Measurements from ENCODE around the gene SOBP. TPM values are rescaled to one million over a fixed set of nuclear protein-coding genes. Genes with fewer than 3 reads are reported as not detected.

SOBP gene
- total and polyA plus RNA-seq, 7 experiments from 2014 or later = 0.08 to 0.15 TPM; not detected in 5

DNA sequence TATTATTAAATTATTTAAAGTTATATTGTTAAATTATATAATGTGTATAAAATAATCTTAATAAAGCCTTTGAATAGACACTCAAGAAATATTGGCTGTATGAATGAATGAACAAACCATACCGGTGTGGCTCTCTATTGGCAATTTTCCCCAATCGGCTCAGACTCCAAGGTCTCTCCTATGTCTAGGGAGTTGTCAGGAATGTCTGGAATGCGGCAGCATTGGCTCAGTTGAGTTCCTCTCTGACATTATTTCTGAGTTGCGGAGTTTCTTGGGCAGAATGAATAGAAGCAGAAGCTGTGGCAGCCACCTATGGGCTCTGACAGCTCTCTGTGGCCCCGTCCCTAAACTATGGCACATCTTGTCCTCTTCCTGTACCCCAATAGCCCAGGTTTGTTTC is 111.0 kb downstream of the SOBP start:
- H3K4me1 Mint-ChIP-seq = no peaks in the 10 kb centered on the region
- no peaks in the 10 kb centered on the region for H3K36me3 Mint-ChIP-seq
- ChIA-PET CTCF (interaction anchor here (0.6 kb wide), 1 partner anchor 16 kb away, joined by 3 read pairs; no protein-coding TSS in a partner anchor), POLR2A (interaction anchor here (0.6 kb wide), 1 partner anchor 13 kb away, joined by 5 read pairs; no protein-coding TSS in a partner anchor)
- ATAC-seq (no peak), DNase-seq (no peak)
- H3K4me1 ChIP-seq (ENCODE audit: control insufficient read depth in 2 of 2, insufficient read depth in 2 of 2, low read length in 2 of 2) = no peaks in the 10 kb centered on the region
- no peak overlapping the region for H3K4me3 ChIP-seq (ENCODE audit: low read length)
- no peaks in the 10 kb centered on the region for H3K9me3 ChIP-seq (ENCODE audit: control insufficient read depth in 2 of 3, low read length in 3 of 3)
- H3K36me3 ChIP-seq (ENCODE audit: control insufficient read depth in 2 of 3, insufficient read depth in 3 of 3, low read length in 3 of 3) = no peaks in the 10 kb centered on the region
- no peaks in the 10 kb centered on the region for H3K27me3 ChIP-seq (ENCODE audit: control insufficient read depth in 2 of 2, insufficient read depth in 2 of 2, low read length in 2 of 2)
- intact Hi-C loops (cut with micrococcal nuclease) = no loop called here
- no peak overlapping the region for H3K27ac ChIP-seq (ENCODE audit: low read depth, low read length)
- peaks cover 6 to 50% (median 14%) of the 10 kb centered on the region in 5 donors for H3K27me3 Mint-ChIP-seq
- no peak overlapping the region for H3K27ac Mint-ChIP-seq
- H3K4me3 Mint-ChIP-seq = no peak overlapping the region
- H3K9me3 Mint-ChIP-seq = no peaks in the 10 kb centered on the region

DNA sequence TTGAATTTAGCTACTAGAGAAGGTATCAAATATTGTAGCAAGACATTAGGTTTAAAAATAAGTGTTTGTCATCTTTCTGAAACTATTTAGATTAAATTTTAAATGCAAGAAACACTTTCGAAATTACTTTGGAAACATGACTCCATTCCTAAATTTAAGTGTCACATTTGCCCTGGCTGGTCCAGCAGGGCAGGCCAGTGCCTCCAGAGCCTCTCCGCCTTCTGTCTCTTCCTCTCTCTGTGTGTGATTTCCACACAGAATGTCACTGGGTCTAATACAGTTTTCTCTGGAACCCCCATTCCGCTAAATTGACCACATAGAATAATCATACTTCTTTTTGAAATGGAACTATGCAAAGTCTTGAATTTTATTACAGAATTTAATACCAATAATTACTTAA is 111.5 kb downstream of the SOBP start:
- Mint-ChIP-seq H3K36me3 (no peaks in the 10 kb centered on the region), H3K4me1 (no peaks in the 10 kb centered on the region), H3K4me3 (no peak overlapping the region), H3K9me3 (no peaks in the 10 kb centered on the region), H3K27me3 (peaks cover 6 to 46% (median 14%) of the 10 kb centered on the region in 5 donors), H3K27ac (no peak overlapping the region)
- DNase-seq = no peak
- ChIA-PET POLR2A (interaction anchor here (0.6 kb wide), 1 partner anchor 13 kb away, joined by 5 read pairs; no protein-coding TSS in a partner anchor), CTCF (no interaction called here)
- H3K4me3 ChIP-seq (ENCODE audit: low read length) = no peak overlapping the region
- no peaks in the 10 kb centered on the region for H3K9me3 ChIP-seq (ENCODE audit: control insufficient read depth in 2 of 3, low read length in 3 of 3)
- no peak for ATAC-seq
- no peaks in the 10 kb centered on the region for H3K27me3 ChIP-seq (ENCODE audit: control insufficient read depth in 2 of 2, insufficient read depth in 2 of 2, low read length in 2 of 2)
- intact Hi-C loops (cut with micrococcal nuclease) = no loop called here
- H3K27ac ChIP-seq (ENCODE audit: low read depth, low read length) = no peak overlapping the region
- H3K4me1 ChIP-seq (ENCODE audit: control insufficient read depth in 2 of 2, insufficient read depth in 2 of 2, low read length in 2 of 2) = no peaks in the 10 kb centered on the region
- no peaks in the 10 kb centered on the region for H3K36me3 ChIP-seq (ENCODE audit: control insufficient read depth in 2 of 3, insufficient read depth in 3 of 3, low read length in 3 of 3)

DNA sequence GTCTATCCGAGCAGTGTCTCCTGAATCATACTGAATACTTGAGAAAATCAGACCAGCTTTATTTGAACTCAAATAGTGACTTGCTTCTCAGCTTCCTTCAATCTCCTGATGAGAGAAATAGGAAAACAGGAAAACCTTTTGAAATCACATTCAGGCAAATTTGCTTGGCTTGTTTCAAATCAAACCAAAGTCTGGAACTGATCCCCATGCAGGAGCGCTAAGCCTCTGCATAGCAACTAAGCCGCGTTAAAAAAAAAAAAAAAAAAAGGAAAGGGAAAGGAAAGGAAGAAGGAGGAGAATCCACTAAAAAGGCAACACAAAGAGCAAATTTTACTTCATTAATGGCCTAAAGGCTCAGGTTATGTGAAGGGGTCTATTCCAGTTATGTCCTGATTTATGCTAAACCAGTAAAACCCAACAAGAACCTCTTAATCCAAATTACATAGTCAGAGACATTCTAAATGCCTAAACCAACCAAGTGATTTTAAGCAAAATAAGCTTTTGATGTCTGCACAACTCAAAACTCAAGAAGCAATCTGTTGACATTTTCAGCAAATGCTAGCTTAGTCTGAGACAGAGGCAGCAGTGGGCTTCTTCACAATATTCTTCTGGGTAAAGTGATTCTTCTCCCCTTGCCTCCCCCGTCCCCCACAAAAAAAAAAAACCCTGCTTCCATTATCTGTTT is 112.5 kb downstream of the SOBP start:
- CTCF ChIA-PET = interaction anchor here (0.7 kb wide), 1 partner anchor 1585 kb away, joined by 5 read pairs; no protein-coding TSS in a partner anchor
- intact Hi-C loops (cut with micrococcal nuclease) = no loop called here
- Mint-ChIP-seq H3K4me3 (no peak overlapping the region), H3K9me3 (no peaks in the 10 kb centered on the region), H3K4me1 (no peaks in the 10 kb centered on the region), H3K36me3 (no peaks in the 10 kb centered on the region), H3K27me3 (peaks cover 6 to 41% (median 10%) of the 10 kb centered on the region in 5 donors), H3K27ac (no peak overlapping the region)
- H3K4me3 ChIP-seq (ENCODE audit: low read length) = no peak overlapping the region
- no peak overlapping the region for H3K27ac ChIP-seq (ENCODE audit: low read depth, low read length)
- POLR2A ChIA-PET = no interaction called here
- no peaks in the 10 kb centered on the region for H3K9me3 ChIP-seq (ENCODE audit: control insufficient read depth in 2 of 3, low read length in 3 of 3)
- no peaks in the 10 kb centered on the region for H3K27me3 ChIP-seq (ENCODE audit: control insufficient read depth in 2 of 2, insufficient read depth in 2 of 2, low read length in 2 of 2)
- H3K4me1 ChIP-seq (ENCODE audit: control insufficient read depth in 2 of 2, insufficient read depth in 2 of 2, low read length in 2 of 2) = no peaks in the 10 kb centered on the region
- no peak for ATAC-seq
- no peaks in the 10 kb centered on the region for H3K36me3 ChIP-seq (ENCODE audit: control insufficient read depth in 2 of 3, insufficient read depth in 3 of 3, low read length in 3 of 3)
- no peak for DNase-seq

DNA sequence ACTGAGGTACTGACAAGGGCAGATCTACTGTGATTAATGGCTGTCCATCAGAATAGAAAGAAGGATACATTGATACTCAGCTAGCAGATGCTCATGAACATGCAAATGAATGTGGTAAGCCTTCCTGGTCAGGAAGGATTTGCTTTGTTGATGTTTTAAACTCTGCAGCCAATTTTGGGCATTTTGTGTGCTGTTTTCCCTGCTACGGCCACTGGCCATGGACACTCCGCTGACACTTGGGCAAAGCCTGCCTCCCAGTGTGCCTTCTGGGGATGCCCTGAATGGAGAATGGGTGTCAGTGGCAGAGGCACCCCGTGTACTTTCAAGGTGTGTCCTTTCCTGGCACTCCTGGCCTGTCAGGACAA is 113.1 kb downstream of the SOBP start:
- no peaks in the 10 kb centered on the region for H3K36me3 Mint-ChIP-seq

DNA sequence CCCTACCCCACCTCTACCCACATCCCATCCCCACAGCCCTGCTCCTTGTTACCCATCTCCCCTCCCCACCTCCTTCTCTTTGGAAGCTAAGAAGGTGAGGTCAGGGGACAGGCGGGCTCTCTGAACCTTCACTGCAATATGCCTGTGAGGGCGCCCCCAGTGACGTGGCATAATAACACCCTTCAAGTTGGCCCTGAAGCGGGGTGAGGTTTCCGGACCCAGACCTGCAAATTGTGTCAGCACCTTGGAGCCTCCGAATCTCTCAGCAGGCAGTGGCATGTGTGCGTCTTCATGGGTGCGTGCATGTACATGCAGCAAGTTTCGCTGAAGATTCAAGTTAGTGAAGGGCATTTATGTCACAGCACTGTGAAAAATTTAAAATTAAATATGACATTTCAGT is 114.6 kb downstream of the SOBP start:
- no peak overlapping the region for H3K27ac ChIP-seq (ENCODE audit: low read depth, low read length)
- H3K36me3 Mint-ChIP-seq = no peaks in the 10 kb centered on the region
- no peaks in the 10 kb centered on the region for H3K4me1 Mint-ChIP-seq
- no peaks in the 10 kb centered on the region for H3K36me3 ChIP-seq (ENCODE audit: control insufficient read depth in 2 of 3, insufficient read depth in 3 of 3, low read length in 3 of 3)
- no peaks in the 10 kb centered on the region for H3K9me3 Mint-ChIP-seq
- no peaks in the 10 kb centered on the region for H3K4me1 ChIP-seq (ENCODE audit: control insufficient read depth in 2 of 2, insufficient read depth in 2 of 2, low read length in 2 of 2)
- H3K27me3 Mint-ChIP-seq = peaks cover 0 to 33% (median 3%) of the 10 kb centered on the region in 5 donors
- H3K9me3 ChIP-seq (ENCODE audit: control insufficient read depth in 2 of 3, low read length in 3 of 3) = no peaks in the 10 kb centered on the region
- ChIA-PET CTCF (no interaction called here), POLR2A (no interaction called here)
- DNase-seq (no peak), ATAC-seq (no peak)
- H3K4me3 ChIP-seq (ENCODE audit: low read length) = no peak overlapping the region
- H3K27ac Mint-ChIP-seq = no peak overlapping the region
- intact Hi-C loops (cut with micrococcal nuclease) = no loop called here
- H3K4me3 Mint-ChIP-seq = no peak overlapping the region
- H3K27me3 ChIP-seq (ENCODE audit: control insufficient read depth in 2 of 2, insufficient read depth in 2 of 2, low read length in 2 of 2) = no peaks in the 10 kb centered on the region

More for the DNA sequence above, 113.1 kb downstream of the SOBP start:
- Mint-ChIP-seq H3K27me3 (peaks cover 7 to 40% (median 9%) of the 10 kb centered on the region in 5 donors), H3K9me3 (no peaks in the 10 kb centered on the region), H3K4me1 (no peaks in the 10 kb centered on the region), H3K27ac (no peak overlapping the region), H3K4me3 (no peak overlapping the region)
- CTCF ChIA-PET = no interaction called here
- Histone ChIP-seq H3K4me3 (ENCODE audit: low read length) (no peak overlapping the region), H3K9me3 (ENCODE audit: control insufficient read depth in 2 of 3, low read length in 3 of 3) (no peaks in the 10 kb centered on the region), H3K4me1 (ENCODE audit: control insufficient read depth in 2 of 2, insufficient read depth in 2 of 2, low read length in 2 of 2) (no peaks in the 10 kb centered on the region), H3K27ac (ENCODE audit: low read depth, low read length) (no peak overlapping the region), H3K36me3 (ENCODE audit: control insufficient read depth in 2 of 3, insufficient read depth in 3 of 3, low read length in 3 of 3) (no peaks in the 10 kb centered on the region), H3K27me3 (ENCODE audit: control insufficient read depth in 2 of 2, insufficient read depth in 2 of 2, low read length in 2 of 2) (no peaks in the 10 kb centered on the region)
- DNase-seq = no peak
- intact Hi-C loops (cut with micrococcal nuclease) = no loop called here
- ATAC-seq = no peak
- POLR2A ChIA-PET = no interaction called here

DNA sequence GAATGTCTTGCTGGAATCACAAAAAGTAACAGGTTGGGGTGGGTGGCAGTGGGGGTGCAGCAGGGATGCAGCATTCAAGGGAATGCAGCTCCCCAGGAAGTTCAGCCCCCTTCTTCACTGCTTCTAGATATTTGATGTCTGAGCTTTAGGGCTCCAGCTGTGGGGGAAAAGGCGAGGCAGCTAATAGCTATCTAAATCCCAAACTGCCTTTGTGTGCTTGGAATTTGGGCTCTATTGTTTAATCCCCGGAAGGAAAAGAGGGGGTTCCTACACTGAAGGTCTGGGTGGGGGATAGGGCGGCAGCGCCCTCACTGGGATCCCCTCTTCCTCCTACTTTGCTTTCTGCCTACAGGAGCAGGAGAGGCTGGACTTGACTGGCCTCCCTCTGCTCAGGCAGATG is 116.5 kb downstream of the SOBP start:
- no peaks in the 10 kb centered on the region for H3K4me1 ChIP-seq (ENCODE audit: control insufficient read depth in 2 of 2, insufficient read depth in 2 of 2, low read length in 2 of 2)
- ChIA-PET CTCF (no interaction called here), POLR2A (no interaction called here)
- DNase-seq (no peak), ATAC-seq (no peak)
- no peak overlapping the region for H3K4me3 Mint-ChIP-seq
- H3K9me3 ChIP-seq (ENCODE audit: control insufficient read depth in 2 of 3, low read length in 3 of 3) = no peaks in the 10 kb centered on the region
- H3K27me3 Mint-ChIP-seq = peaks cover 0 to 27% (median 3%) of the 10 kb centered on the region in 5 donors
- no peaks in the 10 kb centered on the region for H3K9me3 Mint-ChIP-seq
- H3K36me3 ChIP-seq (ENCODE audit: control insufficient read depth in 2 of 3, insufficient read depth in 3 of 3, low read length in 3 of 3) = no peaks in the 10 kb centered on the region
- H3K27ac Mint-ChIP-seq = no peak overlapping the region
- no peaks in the 10 kb centered on the region for H3K27me3 ChIP-seq (ENCODE audit: control insufficient read depth in 2 of 2, insufficient read depth in 2 of 2, low read length in 2 of 2)
- intact Hi-C loops (cut with micrococcal nuclease) = no loop called here
- H3K4me1 Mint-ChIP-seq = no peaks in the 10 kb centered on the region
- no peak overlapping the region for H3K27ac ChIP-seq (ENCODE audit: low read depth, low read length)
- no peak overlapping the region for H3K4me3 ChIP-seq (ENCODE audit: low read length)
- no peaks in the 10 kb centered on the region for H3K36me3 Mint-ChIP-seq

DNA sequence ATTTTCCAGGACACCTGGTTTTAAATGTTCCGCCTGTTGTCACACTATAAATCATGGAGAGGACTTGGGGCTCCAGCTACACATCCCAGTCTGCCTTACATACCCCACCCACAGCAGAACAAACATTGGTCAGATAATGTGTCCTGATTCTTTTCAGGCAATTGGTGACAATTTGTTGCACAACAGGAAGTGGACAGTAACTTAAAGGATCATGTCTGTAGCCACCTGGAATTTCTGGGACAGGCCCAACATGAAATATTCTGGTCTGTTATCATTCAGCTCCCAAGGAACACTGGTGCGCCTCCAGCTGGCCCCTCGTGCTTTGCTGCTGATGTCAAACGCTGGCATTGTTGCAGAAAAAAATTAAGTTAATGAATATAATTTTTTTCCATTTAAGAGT is 117.2 kb downstream of the SOBP start:
- Mint-ChIP-seq H3K4me3 (no peak overlapping the region), H3K4me1 (no peaks in the 10 kb centered on the region), H3K9me3 (no peaks in the 10 kb centered on the region), H3K27ac (no peak overlapping the region), H3K36me3 (no peaks in the 10 kb centered on the region), H3K27me3 (peaks cover 0 to 23% (median 3%) of the 10 kb centered on the region in 5 donors)
- no peak overlapping the region for H3K4me3 ChIP-seq (ENCODE audit: low read length)
- H3K27ac ChIP-seq (ENCODE audit: low read depth, low read length) = no peak overlapping the region
- H3K4me1 ChIP-seq (ENCODE audit: control insufficient read depth in 2 of 2, insufficient read depth in 2 of 2, low read length in 2 of 2) = no peaks in the 10 kb centered on the region
- ATAC-seq (no peak), DNase-seq (no peak)
- no peaks in the 10 kb centered on the region for H3K27me3 ChIP-seq (ENCODE audit: control insufficient read depth in 2 of 2, insufficient read depth in 2 of 2, low read length in 2 of 2)
- no peaks in the 10 kb centered on the region for H3K36me3 ChIP-seq (ENCODE audit: control insufficient read depth in 2 of 3, insufficient read depth in 3 of 3, low read length in 3 of 3)
- POLR2A ChIA-PET = no interaction called here
- H3K9me3 ChIP-seq (ENCODE audit: control insufficient read depth in 2 of 3, low read length in 3 of 3) = no peaks in the 10 kb centered on the region
- intact Hi-C loops (cut with micrococcal nuclease) = no loop called here
- CTCF ChIA-PET = no interaction called here
